Testis (tissue), 3 donors: ENCODE data around the gene SGPL1. TPM values are rescaled to one million over a fixed set of nuclear protein-coding genes. Genes with fewer than 3 reads are reported as not detected.

Source experiments
- DNase-seq: peaks from one replicate; pipeline ENCODE4 v3.0.0-alpha.2; 2019
- H3K27ac ChIP-seq, 2 donors: fragments of 200-600 bp; sonication (generic); one replicate each; pipeline ENCODE4 v1.5.1; 2019
- H3K27me3 ChIP-seq: fragments of 200-600 bp; sonication (generic); one replicate; pipeline ENCODE4 v1.5.1; 2019
- H3K36me3 ChIP-seq: fragments of 200-600 bp; sonication (generic); one replicate; pipeline ENCODE4 v1.5.1; 2017; ENCODE audit warnings: low read depth; ENCODE audit errors: missing control alignments
- H3K4me1 ChIP-seq: fragments of 200-600 bp; sonication (generic); one replicate; pipeline ENCODE4 v1.5.1; 2019
- H3K4me3 ChIP-seq, 2 donors: fragments of 200-600 bp; sonication (generic); one replicate each; pipeline ENCODE4 v1.5.1; 2017 to 2019
- H3K9me3 ChIP-seq: fragments of 200-600 bp; sonication (generic); one replicate; pipeline ENCODE4 v1.5.1; 2017
- CTCF ChIP-seq, 3 experiments: fragments of 450-650 bp in 2 of 3; fragments of 200-600 bp in 1 of 3; sonication (generic) in 1 of 3; IDR thresholded peaks; one replicate each; pipeline ENCODE4 v1.5.1; 2016 to 2019; ENCODE audit warnings: antibody characterized with exemption in 3 of 3, mild to moderate bottlenecking in 2 of 3, moderate library complexity in 1 of 3
- POLR2A ChIP-seq: fragments of 450-650 bp; IDR thresholded peaks from one replicate; pipeline ENCODE4 v1.6.1; 2017; ENCODE audit warnings: antibody characterized with exemption, mild to moderate bottlenecking, moderate library complexity
- whole genome bisulfite sequencing, 2 donors: methylation state at CpG; one replicate each; pipeline ENCODE4 v1.1.5; 2018; 5-methylcytosine and 5-hydroxymethylcytosine counted together
- intact Hi-C: fragments of 100-400 bp; cut with DNase I; formaldehyde crosslinking; loops from one replicate; pipeline ENCODE4 v1.15.1; 2023; ENCODE audit warnings: low total_unique reads
- polyA plus RNA-seq: library from polyadenylated mRNA; stranded (reverse); fragments of 350-450 nt; fragmentation: Illumina TruSeq; extraction: RNeasy Lipid Tissue Mini Kit (QIAGEN cat#74804); gene quantifications from one replicate; pipeline ENCODE4 v1.2.3, GENCODE V29; 2014; ENCODE audit warnings: low read depth, low replicate concordance; ENCODE audit not compliant: insufficient read depth
- total RNA-seq, 2 donors: library from RNA; depleted of rRNA; stranded (reverse); fragments of >200 nt; gene quantifications; one replicate each; pipeline ENCODE4 v1.2.3, GENCODE V29; 2016

SGPL1 gene
- total and polyA plus RNA-seq, 3 donors from 2014 or later, result 38.5 to 70.1 (median 64.2) TPM

GRCh38 chr10:70925377-70926225 is 109.9 kb downstream of the SGPL1 start:
- H3K4me1 ChIP-seq, result no peaks in the 10 kb centered on the region
- TF ChIP-seq POLR2A, result no peak
- peak; percentile 82 to 92 (median 91) for TF ChIP-seq CTCF (IDR thresholded peaks at IDR 0.05)
- intact Hi-C loops, result loop anchor here (10.0 kb wide), 1 partner anchor 349 kb away; no protein-coding TSS in a partner anchor
- no peak overlapping the region for H3K4me3 ChIP-seq
- H3K36me3 ChIP-seq, result no peaks in the 10 kb centered on the region
- WGBS, 2 donors, result 27 to 35% methylated on average over 19 to 22 of the region's 22 CpGs
- H3K27me3 ChIP-seq, result no peaks in the 10 kb centered on the region
- H3K9me3 ChIP-seq, result no peaks in the 10 kb centered on the region
- H3K27ac ChIP-seq, result no peak overlapping the region
- peak; percentile 60 for DNase-seq

GRCh38 chr10:70926226-70927000 is 110.7 kb downstream of the SGPL1 start:
- H3K27ac ChIP-seq, result no peak overlapping the region
- no peak for TF ChIP-seq CTCF (IDR thresholded peaks at IDR 0.05)
- TF ChIP-seq POLR2A, result no peak
- intact Hi-C loops, result loop anchor here (10.0 kb wide), 1 partner anchor 348 kb away; no protein-coding TSS in a partner anchor
- H3K36me3 ChIP-seq, result no peaks in the 10 kb centered on the region
- H3K4me3 ChIP-seq, result no peak overlapping the region
- H3K4me1 ChIP-seq, result no peaks in the 10 kb centered on the region
- DNase-seq, result no peak
- no peaks in the 10 kb centered on the region for H3K9me3 ChIP-seq
- WGBS, 2 donors, result 70 to 85% methylated on average over 15 to 18 of the region's 18 CpGs
- no peaks in the 10 kb centered on the region for H3K27me3 ChIP-seq

GRCh38 chr10:70927189-70927943 is 111.6 kb downstream of the SGPL1 start:
- no peaks in the 10 kb centered on the region for H3K9me3 ChIP-seq
- 62 to 73% methylated on average over 12 to 13 of the region's 13 CpGs for WGBS, 2 donors
- no peak overlapping the region for H3K27ac ChIP-seq
- intact Hi-C loops, result loop anchor here (10.0 kb wide), 1 partner anchor 347 kb away; no protein-coding TSS in a partner anchor
- no peak for DNase-seq
- no peaks in the 10 kb centered on the region for H3K4me1 ChIP-seq
- H3K27me3 ChIP-seq, result no peaks in the 10 kb centered on the region
- H3K36me3 ChIP-seq, result no peaks in the 10 kb centered on the region
- TF ChIP-seq POLR2A, result no peak
- TF ChIP-seq CTCF (IDR thresholded peaks at IDR 0.05), result no peak
- no peak overlapping the region for H3K4me3 ChIP-seq

GRCh38 chr10:70928140-70928539 is 112.4 kb downstream of the SGPL1 start:
- intact Hi-C loops, result loop anchor here (10.0 kb wide), 1 partner anchor 347 kb away; no protein-coding TSS in a partner anchor
- Histone ChIP-seq H3K9me3 (no peaks in the 10 kb centered on the region), H3K4me1 (no peaks in the 10 kb centered on the region), H3K36me3 (no peaks in the 10 kb centered on the region), H3K27me3 (no peaks in the 10 kb centered on the region), H3K4me3 (no peak overlapping the region), H3K27ac (no peak overlapping the region)
- TF ChIP-seq CTCF (IDR thresholded peaks at IDR 0.05) (no peak), POLR2A (no peak)
- no peak for DNase-seq
- WGBS, 2 donors, result 84 to 87% methylated on average over 6 to 8 of the region's 8 CpGs
